Colonic mucosa (tissue), 4 donors: ENCODE results near the gene JMJD1C. TPM values are rescaled to one million over a fixed set of nuclear protein-coding genes. Genes with fewer than 3 reads are reported as not detected.
"Not testable (repeated sequence)": the region's sequence is repeated elsewhere in the genome, so short reads cannot be mapped to it uniquely, and the experiment has no call there.

Experiments
- DNase-seq: peaks from one replicate; pipeline ENCODE4 v3.0.0-alpha.2; 2020
- H3K27ac ChIP-seq: fragments of 200-600 bp; one replicate; pipeline ENCODE4 v1.8.0; 2021
- H3K27me3 ChIP-seq: fragments of 200-600 bp; one replicate; pipeline ENCODE4 v1.8.0; 2021
- H3K36me3 ChIP-seq: fragments of 200-600 bp; one replicate; pipeline ENCODE4 v1.8.0; 2021
- H3K4me1 ChIP-seq: fragments of 200-600 bp; one replicate; pipeline ENCODE4 v1.8.0; 2021; ENCODE audit warnings: mild to moderate bottlenecking
- H3K4me3 ChIP-seq: fragments of 200-600 bp; one replicate; pipeline ENCODE4 v1.8.0; 2021
- H3K9ac ChIP-seq, 2 donors: one replicate each; pipeline ENCODE4 v1.7.0; 2013; ENCODE audit warnings: control low read depth in 2 of 2, low read depth in 2 of 2, low read length in 2 of 2
- H3K9me3 ChIP-seq: fragments of 200-600 bp; one replicate; pipeline ENCODE4 v1.8.0; 2021
- CTCF ChIP-seq: fragments of 200-600 bp; IDR thresholded peaks from one replicate; pipeline ENCODE4 v1.8.0; 2022; ENCODE audit warnings: antibody characterized with exemption, mild to moderate bottlenecking
- intact Hi-C: fragments of 100-400 bp; cut with DNase I; formaldehyde crosslinking; loops from one replicate; pipeline ENCODE4 v1.14.1; 2022
- total RNA-seq, 2 donors: library from RNA; stranded (reverse); fragmentation: NEBNext Ultra II Directional in 1 of 2; extraction: Animal tissue kit (Norgen Biotek cat#: 25700) in 1 of 2; gene quantifications; one replicate each; pipeline ENCODE4 v1.2.1, GENCODE V29; 2021
- donor health status: healthy.
- donor health status: DM: no; HTN: no; CAD: no.
- donor health status: DM: no; HTN: no; CAD: no.

Gene JMJD1C
- total RNA-seq, 2 donors from 2014 or later, result 37.7 to 72.2 TPM

GRCh38 chr10:63352976-63353375, 112.8 kb downstream of the JMJD1C start:
- TF ChIP-seq CTCF, result no peak
- no peaks in the 10 kb centered on the region for H3K4me1 ChIP-seq
- no peak for DNase-seq
- no peak overlapping the region for H3K27ac ChIP-seq
- intact Hi-C loops, result no loop called here
- no peak overlapping the region for H3K4me3 ChIP-seq
- H3K9me3 ChIP-seq, result no peaks in the 10 kb centered on the region
- H3K9ac ChIP-seq, result no peak overlapping the region
- H3K36me3 ChIP-seq, result no peaks in the 10 kb centered on the region
- H3K27me3 ChIP-seq, result no peaks in the 10 kb centered on the region

GRCh38 chr10:63348245-63348850, 117.4 kb downstream of the JMJD1C start:
- DNase-seq, result no peak
- Histone ChIP-seq H3K27ac (no peak overlapping the region), H3K9ac (no peak overlapping the region), H3K27me3 (no peaks in the 10 kb centered on the region), H3K4me1 (no peaks in the 10 kb centered on the region), H3K36me3 (no peaks in the 10 kb centered on the region), H3K4me3 (no peak overlapping the region), H3K9me3 (no peaks in the 10 kb centered on the region)
- intact Hi-C loops, result no loop called here
- no peak for TF ChIP-seq CTCF

- no peak for TF ChIP-seq CTCF
- Histone ChIP-seq H3K4me3 (no peak overlapping the region), H3K9me3 (no peaks in the 10 kb centered on the region), H3K27ac (no peak overlapping the region), H3K36me3 (no peaks in the 10 kb centered on the region), H3K4me1 (no peaks in the 10 kb centered on the region), H3K9ac (no peak overlapping the region), H3K27me3 (no peaks in the 10 kb centered on the region)
- DNase-seq, result no peak
- intact Hi-C loops, result no loop called here
These were observed 119.7 kb downstream of the JMJD1C start for GRCh38 chr10:63346015-63346441.

- Histone ChIP-seq H3K9me3 (no peaks in the 10 kb centered on the region), H3K4me1 (no peaks in the 10 kb centered on the region), H3K4me3 (no peak overlapping the region), H3K9ac (no peak overlapping the region), H3K36me3 (no peaks in the 10 kb centered on the region), H3K27ac (no peak overlapping the region), H3K27me3 (no peaks in the 10 kb centered on the region)
- no peak for TF ChIP-seq CTCF
- intact Hi-C loops, result no loop called here
- no peak for DNase-seq
These were observed 121.5 kb downstream of the JMJD1C start for GRCh38 chr10:63344269-63344668.

GRCh38 chr10:63343476-63343875, 122.3 kb downstream of the JMJD1C start:
- no peak for TF ChIP-seq CTCF
- Histone ChIP-seq H3K4me1 (no peaks in the 10 kb centered on the region), H3K9ac (no peak overlapping the region), H3K9me3 (no peaks in the 10 kb centered on the region), H3K27ac (no peak overlapping the region), H3K4me3 (no peak overlapping the region), H3K36me3 (no peaks in the 10 kb centered on the region), H3K27me3 (no peaks in the 10 kb centered on the region)
- intact Hi-C loops, result no loop called here
- DNase-seq, result no peak

GRCh38 chr10:63339640-63340039, 126.1 kb downstream of the JMJD1C start:
- H3K9ac ChIP-seq, H3K27me3 ChIP-seq, H3K4me1 ChIP-seq, H3K9me3 ChIP-seq, H3K36me3 ChIP-seq, DNase-seq, intact Hi-C loops, H3K27ac ChIP-seq, H3K4me3 ChIP-seq: not testable (repeated sequence)
